Smooth muscle cell (in vitro differentiated cells): ENCODE measurements around the gene STX12. TPM values are rescaled to one million over a fixed set of nuclear protein-coding genes. Genes with fewer than 3 reads are reported as not detected.

ENCODE experiments used
- DNase-seq: peaks from one replicate; lab custom pipeline; 2025; ENCODE audit not compliant: unreplicated experiment; lab: John Stamatoyannopoulos, UW
- H2AFZ ChIP-seq: fragments of 200-600 bp; sonication (generic); 2 replicates; pipeline ENCODE4 v1.6.0; 2016; ENCODE audit warnings: antibody characterized with exemption, low read depth, mild to moderate bottlenecking
- H3F3A ChIP-seq: fragments of 200-600 bp; sonication (generic); 2 replicates; pipeline ENCODE4 v1.6.0; 2017; ENCODE audit warnings: antibody characterized with exemption, low read depth
- H3K27ac ChIP-seq: fragments of 200-600 bp; sonication (generic); 2 replicates; pipeline ENCODE4 v1.5.1; 2016; ENCODE audit warnings: low read depth, mild to moderate bottlenecking
- H3K27me3 ChIP-seq: fragments of 200-600 bp; sonication (generic); 2 replicates; pipeline ENCODE4 v1.6.1; 2016; ENCODE audit warnings: low read depth, mild to moderate bottlenecking
- H3K36me3 ChIP-seq: fragments of 200-600 bp; sonication (generic); 2 replicates; pipeline ENCODE4 v1.5.1; 2016; ENCODE audit warnings: low read depth
- H3K4me1 ChIP-seq: fragments of 200-600 bp; sonication (generic); 2 replicates; pipeline ENCODE4 v1.5.1; 2016; ENCODE audit warnings: low read depth
- H3K4me2 ChIP-seq: fragments of 200-600 bp; sonication (generic); 2 replicates; pipeline ENCODE4 v1.6.0; 2016; ENCODE audit warnings: mild to moderate bottlenecking
- H3K4me3 ChIP-seq: fragments of 200-600 bp; sonication (generic); 2 replicates; pipeline ENCODE4 v1.5.1; 2016; ENCODE audit warnings: mild to moderate bottlenecking
- H3K79me2 ChIP-seq: fragments of 200-600 bp; sonication (generic); 2 replicates; pipeline ENCODE4 v1.6.0; 2016; ENCODE audit warnings: low read depth, mild to moderate bottlenecking
- H3K9ac ChIP-seq: fragments of 200-600 bp; sonication (generic); 2 replicates; pipeline ENCODE4 v1.6.0; 2016; ENCODE audit warnings: low read depth
- H3K9me3 ChIP-seq: fragments of 200-600 bp; sonication (generic); replicated peaks from 2 replicates; pipeline ENCODE4 v1.5.1; 2016; ENCODE audit warnings: low read depth
- H4K20me1 ChIP-seq: fragments of 200-600 bp; sonication (generic); 2 replicates; pipeline ENCODE4 v1.6.0; 2016; ENCODE audit warnings: low read depth
- WGBS: methylation state at CpG from one replicate; pipeline ENCODE4 v1.1.7; 2016; ENCODE audit warnings: low lambda C conversion rate; 5-methylcytosine and 5-hydroxymethylcytosine counted together
- polyA plus RNA-seq: library from polyadenylated mRNA; unstranded; fragments of >200 nt; fragmentation: Nextera tagmentation; extraction: Ambion mirVana; gene quantifications from 2 replicates; pipeline ENCODE4 v1.2.1, GENCODE V29; 2016
- total RNA-seq: library from RNA; depleted of rRNA; stranded (reverse); fragments of >200 nt; gene quantifications from 2 replicates; pipeline ENCODE4 v1.2.3, GENCODE V29; 2014
- TF ChIP-seq, protein P1 (sequence below): fragments of 200-600 bp; sonication (generic); IDR thresholded peaks from 2 replicates; pipeline ENCODE4 v1.5.1; 2017; ENCODE audit warnings: borderline replicate concordance, mild to moderate bottlenecking, antibody characterized with exemption; ENCODE audit not compliant: insufficient read depth, poor library complexity, severe bottlenecking

The STX12 gene
- total and polyA plus RNA-seq, 2 experiments from 2014 or later: 20.6 to 50.7 TPM

DNA sequence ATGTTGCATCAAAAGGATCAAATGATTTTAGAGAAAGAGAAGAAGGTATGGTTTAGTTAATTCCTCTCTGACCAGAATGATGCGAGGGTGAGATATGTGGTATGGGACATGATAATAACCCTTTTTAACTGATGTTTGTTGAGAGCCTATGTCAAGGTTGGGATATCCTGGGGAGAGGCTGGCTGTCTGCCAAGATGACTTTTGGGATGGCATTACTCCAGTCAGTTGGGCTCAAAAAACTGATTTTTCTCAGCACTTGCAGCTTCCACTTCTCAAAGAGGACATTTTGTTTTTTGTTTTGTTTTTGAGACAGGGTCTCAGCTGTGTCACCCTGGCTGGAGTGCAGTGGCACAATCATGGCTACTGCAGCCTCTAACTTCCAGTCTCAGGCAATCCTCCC is 17.7 kb upstream of the STX12 start:
- TF ChIP-seq, protein P1, sequence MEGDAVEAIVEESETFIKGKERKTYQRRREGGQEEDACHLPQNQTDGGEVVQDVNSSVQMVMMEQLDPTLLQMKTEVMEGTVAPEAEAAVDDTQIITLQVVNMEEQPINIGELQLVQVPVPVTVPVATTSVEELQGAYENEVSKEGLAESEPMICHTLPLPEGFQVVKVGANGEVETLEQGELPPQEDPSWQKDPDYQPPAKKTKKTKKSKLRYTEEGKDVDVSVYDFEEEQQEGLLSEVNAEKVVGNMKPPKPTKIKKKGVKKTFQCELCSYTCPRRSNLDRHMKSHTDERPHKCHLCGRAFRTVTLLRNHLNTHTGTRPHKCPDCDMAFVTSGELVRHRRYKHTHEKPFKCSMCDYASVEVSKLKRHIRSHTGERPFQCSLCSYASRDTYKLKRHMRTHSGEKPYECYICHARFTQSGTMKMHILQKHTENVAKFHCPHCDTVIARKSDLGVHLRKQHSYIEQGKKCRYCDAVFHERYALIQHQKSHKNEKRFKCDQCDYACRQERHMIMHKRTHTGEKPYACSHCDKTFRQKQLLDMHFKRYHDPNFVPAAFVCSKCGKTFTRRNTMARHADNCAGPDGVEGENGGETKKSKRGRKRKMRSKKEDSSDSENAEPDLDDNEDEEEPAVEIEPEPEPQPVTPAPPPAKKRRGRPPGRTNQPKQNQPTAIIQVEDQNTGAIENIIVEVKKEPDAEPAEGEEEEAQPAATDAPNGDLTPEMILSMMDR: no peak
- WGBS: 97% methylated on average over 1 of the region's 1 CpG
- no peaks in the 10 kb centered on the region for H3F3A ChIP-seq
- H4K20me1 ChIP-seq: no peaks in the 10 kb centered on the region
- no peak overlapping the region for H2AFZ ChIP-seq
- no peaks in the 10 kb centered on the region for H3K27me3 ChIP-seq
- H3K9ac ChIP-seq: no peak overlapping the region
- no peaks in the 10 kb centered on the region for H3K79me2 ChIP-seq
- H3K4me1 ChIP-seq: no peaks in the 10 kb centered on the region
- H3K36me3 ChIP-seq: peaks cover 7% of the 10 kb centered on the region
- no peak for DNase-seq
- H3K27ac ChIP-seq: no peak overlapping the region
- H3K9me3 ChIP-seq: no peaks in the 10 kb centered on the region
- no peak overlapping the region for H3K4me2 ChIP-seq
- no peak overlapping the region for H3K4me3 ChIP-seq

DNA sequence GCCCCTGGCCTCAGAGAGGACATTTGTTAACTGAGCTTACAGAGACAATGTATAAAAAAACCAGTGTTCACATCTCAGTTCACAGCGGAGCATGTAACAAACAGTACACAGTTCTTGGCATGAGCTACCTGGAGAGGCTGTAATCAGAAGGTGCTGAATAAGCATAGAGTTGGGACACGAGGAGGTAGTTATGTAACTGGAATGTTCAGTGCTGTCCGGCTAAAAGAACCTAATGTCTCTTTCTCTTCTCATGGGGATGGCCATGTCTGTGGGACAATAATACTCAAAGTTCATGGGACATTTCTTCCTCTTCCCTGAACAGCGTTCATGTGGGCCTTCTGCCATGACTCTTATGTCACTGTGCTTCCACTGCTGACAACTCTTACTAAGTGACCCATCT is 17.2 kb upstream of the STX12 start:
- no peak overlapping the region for H3K4me3 ChIP-seq
- TF ChIP-seq, protein P1: no peak
- H3K36me3 ChIP-seq: peaks cover 7% of the 10 kb centered on the region
- H3K9me3 ChIP-seq: no peaks in the 10 kb centered on the region
- no peak overlapping the region for H3K27ac ChIP-seq
- H3K9ac ChIP-seq: no peak overlapping the region
- H4K20me1 ChIP-seq: no peaks in the 10 kb centered on the region
- DNase-seq: no peak
- H3K27me3 ChIP-seq: no peaks in the 10 kb centered on the region
- no peak overlapping the region for H2AFZ ChIP-seq
- no peaks in the 10 kb centered on the region for H3K4me1 ChIP-seq
- H3F3A ChIP-seq: no peaks in the 10 kb centered on the region
- no peak overlapping the region for H3K4me2 ChIP-seq
- H3K79me2 ChIP-seq: no peaks in the 10 kb centered on the region
- WGBS: 100% methylated on average over 4 of the region's 4 CpGs

DNA sequence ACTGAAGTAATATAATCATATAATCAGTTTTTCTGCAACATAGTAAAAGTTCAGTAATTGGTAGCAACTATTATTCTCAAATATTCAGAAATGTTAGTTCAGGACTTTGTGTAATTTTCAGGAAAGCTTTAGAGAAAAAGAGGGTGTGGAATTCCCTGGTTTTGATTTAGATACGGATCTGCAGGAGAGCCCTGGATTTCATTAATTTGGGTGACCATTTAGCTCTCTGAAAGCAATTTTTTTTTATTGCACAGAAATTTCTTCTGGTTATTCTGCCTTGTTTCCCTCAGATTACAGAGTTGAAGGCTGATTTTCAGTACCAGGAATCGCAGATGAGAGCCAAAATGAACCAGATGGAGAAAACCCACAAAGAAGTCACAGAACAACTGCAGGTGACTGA is 13.8 kb upstream of the STX12 start:
- no peaks in the 10 kb centered on the region for H3K4me1 ChIP-seq
- no peaks in the 10 kb centered on the region for H3K27me3 ChIP-seq
- no peak overlapping the region for H3K4me3 ChIP-seq
- DNase-seq: no peak
- H3K9me3 ChIP-seq: no peaks in the 10 kb centered on the region
- H2AFZ ChIP-seq: no peak overlapping the region
- H3K4me2 ChIP-seq: no peak overlapping the region
- 91% methylated on average over 2 of the region's 2 CpGs for WGBS
- H3K9ac ChIP-seq: no peak overlapping the region
- H4K20me1 ChIP-seq: no peaks in the 10 kb centered on the region
- peaks cover 7% of the 10 kb centered on the region for H3K36me3 ChIP-seq
- TF ChIP-seq, protein P1: no peak
- H3K79me2 ChIP-seq: no peaks in the 10 kb centered on the region
- H3F3A ChIP-seq: no peaks in the 10 kb centered on the region
- no peak overlapping the region for H3K27ac ChIP-seq

DNA sequence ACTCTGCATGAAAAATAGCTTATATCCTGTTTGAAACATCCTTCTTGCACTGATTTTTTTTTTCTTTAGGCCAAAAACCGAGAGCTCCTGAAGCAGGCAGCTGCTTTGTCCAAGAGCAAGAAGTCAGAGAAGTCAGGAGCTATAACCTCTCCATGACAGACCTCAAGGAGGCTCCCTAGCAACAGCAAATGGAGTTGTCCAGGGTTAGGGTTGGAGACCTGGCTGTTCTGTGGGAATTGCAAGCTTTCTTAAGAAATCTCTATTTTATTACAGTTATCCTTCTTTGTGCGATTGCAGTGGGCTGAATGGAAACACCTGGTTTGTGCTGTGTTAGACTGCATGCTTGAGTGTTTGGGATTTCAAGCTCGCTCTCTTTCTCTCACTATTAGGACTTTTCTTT is 12.6 kb upstream of the STX12 start:
- Histone ChIP-seq H3K4me3 (no peak overlapping the region), H3F3A (no peaks in the 10 kb centered on the region), H3K36me3 (peaks cover 7% of the 10 kb centered on the region), H3K4me1 (no peaks in the 10 kb centered on the region), H3K9me3 (no peaks in the 10 kb centered on the region), H3K27ac (no peak overlapping the region), H3K9ac (no peak overlapping the region), H3K27me3 (no peaks in the 10 kb centered on the region), H4K20me1 (no peaks in the 10 kb centered on the region), H2AFZ (no peak overlapping the region), H3K4me2 (no peak overlapping the region), H3K79me2 (no peaks in the 10 kb centered on the region)
- TF ChIP-seq, protein P1: no peak
- no peak for DNase-seq
- 95% methylated on average over 3 of the region's 3 CpGs for WGBS
